Breast epithelium (tissue), 3 donors: ENCODE measurements around the gene PAQR6.

Source experiments
- POLR2A ChIP-seq: fragments of 450-650 bp; IDR thresholded peaks from one replicate; pipeline ENCODE4 v1.6.1; 2016; ENCODE audit warnings: antibody characterized with exemption, mild to moderate bottlenecking, moderate library complexity
- POLR2AphosphoS5 ChIP-seq, 3 donors: sonication (generic); formaldehyde crosslinking; IDR thresholded peaks; one replicate each; pipeline ENCODE4 v1.6.1; 2017; ENCODE audit warnings: antibody characterized with exemption in 3 of 3
- TF ChIP-seq, protein P1 (sequence below), 3 donors: fragments of 450-650 bp; IDR thresholded peaks; one replicate each; pipeline ENCODE4 v1.5.1; 2016 to 2017; ENCODE audit warnings: antibody characterized with exemption in 3 of 3, mild to moderate bottlenecking in 3 of 3, moderate library complexity in 3 of 3

DNA sequence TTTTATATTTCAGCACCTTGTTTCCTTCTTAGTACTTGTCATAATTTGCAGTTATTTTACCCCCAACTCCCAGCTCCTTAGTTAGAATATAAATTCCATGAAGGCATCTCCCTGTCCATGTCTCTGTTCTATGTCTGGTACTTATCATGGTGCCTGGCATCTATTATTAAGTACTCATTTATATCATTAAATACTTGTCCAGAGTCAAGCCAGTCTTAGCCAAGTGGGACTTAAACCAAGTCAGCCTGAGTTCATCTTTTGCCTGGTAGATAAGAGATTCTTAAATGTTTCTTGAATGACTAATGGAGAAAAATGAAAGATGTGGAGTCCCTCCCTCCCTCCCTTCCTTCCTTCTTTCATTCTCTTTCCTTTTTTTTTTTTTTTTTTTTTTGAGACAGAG, 44.5 kb downstream of the PAQR6 start:
- TF ChIP-seq, protein P1, sequence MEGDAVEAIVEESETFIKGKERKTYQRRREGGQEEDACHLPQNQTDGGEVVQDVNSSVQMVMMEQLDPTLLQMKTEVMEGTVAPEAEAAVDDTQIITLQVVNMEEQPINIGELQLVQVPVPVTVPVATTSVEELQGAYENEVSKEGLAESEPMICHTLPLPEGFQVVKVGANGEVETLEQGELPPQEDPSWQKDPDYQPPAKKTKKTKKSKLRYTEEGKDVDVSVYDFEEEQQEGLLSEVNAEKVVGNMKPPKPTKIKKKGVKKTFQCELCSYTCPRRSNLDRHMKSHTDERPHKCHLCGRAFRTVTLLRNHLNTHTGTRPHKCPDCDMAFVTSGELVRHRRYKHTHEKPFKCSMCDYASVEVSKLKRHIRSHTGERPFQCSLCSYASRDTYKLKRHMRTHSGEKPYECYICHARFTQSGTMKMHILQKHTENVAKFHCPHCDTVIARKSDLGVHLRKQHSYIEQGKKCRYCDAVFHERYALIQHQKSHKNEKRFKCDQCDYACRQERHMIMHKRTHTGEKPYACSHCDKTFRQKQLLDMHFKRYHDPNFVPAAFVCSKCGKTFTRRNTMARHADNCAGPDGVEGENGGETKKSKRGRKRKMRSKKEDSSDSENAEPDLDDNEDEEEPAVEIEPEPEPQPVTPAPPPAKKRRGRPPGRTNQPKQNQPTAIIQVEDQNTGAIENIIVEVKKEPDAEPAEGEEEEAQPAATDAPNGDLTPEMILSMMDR (IDR thresholded peaks at IDR 0.05), result no peak
- TF ChIP-seq POLR2AphosphoS5 (IDR thresholded peaks at IDR 0.05), result no peak
- TF ChIP-seq POLR2A, result no peak
